Fibroblast of lung (primary cell): ENCODE results near the gene CFAP410.

Source experiments
- CTCF ChIP-seq, 2 donors: IDR thresholded peaks in 1 of 2; conservative IDR thresholded peaks in 1 of 2; 1 replicate in 1 of 2; 2 replicates in 1 of 2; pipeline ENCODE4 v1.5.1; 2011 to 2012; ENCODE audit warnings: low read length in 2 of 2, control low read depth in 1 of 2, inconsistent platforms in 1 of 2, low read depth in 1 of 2, mild to moderate bottlenecking in 1 of 2
- EZH2 ChIP-seq: IDR thresholded peaks from 2 replicates; pipeline ENCODE4 v1.5.1; 2012; ENCODE audit warnings: low read length, control low read depth, mild to moderate bottlenecking; ENCODE audit errors: missing control alignments

DNA sequence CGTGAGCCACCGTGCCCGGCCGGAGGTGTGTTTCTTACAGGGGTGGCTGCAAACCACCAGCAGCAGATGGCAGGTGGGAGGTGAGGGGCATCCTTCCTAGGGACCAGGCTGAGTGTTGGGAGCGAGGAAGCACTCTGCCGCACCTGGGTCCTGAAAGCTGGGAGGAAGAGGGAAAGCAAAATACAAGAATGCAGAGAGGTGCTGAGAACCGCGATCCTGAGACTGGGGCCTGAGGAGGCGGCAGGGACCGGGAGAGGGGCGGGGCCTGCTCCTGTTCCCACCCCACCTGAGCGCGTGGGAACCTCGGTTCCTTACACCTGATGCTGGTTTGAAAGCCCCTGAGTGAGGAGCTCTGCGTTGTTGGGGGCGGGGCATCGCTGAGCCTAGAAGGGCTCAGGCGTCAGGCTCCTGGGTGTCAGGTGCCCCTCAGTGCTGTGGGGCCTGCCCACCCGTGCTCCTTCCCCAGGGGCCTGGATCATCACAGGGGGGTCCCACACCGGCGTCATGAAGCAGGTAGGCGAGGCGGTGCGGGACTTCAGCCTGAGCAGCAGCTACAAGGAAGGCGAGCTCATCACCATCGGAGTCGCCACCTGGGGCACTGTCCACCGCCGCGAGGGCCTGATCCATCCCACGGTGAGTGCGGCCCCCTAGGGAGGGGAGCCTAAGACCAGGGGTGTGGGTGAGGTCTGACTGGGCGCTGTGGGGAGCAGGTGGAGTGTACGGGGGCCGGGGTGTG is 29.7 kb upstream of the CFAP410 start:
- no peak for TF ChIP-seq CTCF (conservative IDR thresholded peaks at IDR 0.05 in 1 of 2, IDR thresholded peaks at IDR 0.05 in 1 of 2; ENCODE audit: low read depth in 1 of 2, low read length in 2 of 2)
- no peak for TF ChIP-seq EZH2
